MM.1S (cell line): ENCODE results near the gene SMU1.

Experiments
- EZH2phosphoT487 ChIP-seq: fragments of 300-600 bp; sonication (generic); IDR thresholded peaks from 2 replicates; pipeline ENCODE4 v1.6.1; 2018; ENCODE audit warnings: antibody characterized with exemption, low read length
- TF ChIP-seq, protein P1 (sequence below): fragments of 300-600 bp; sonication (generic); IDR thresholded peaks from 2 replicates; pipeline ENCODE4 v1.5.1; 2016; ENCODE audit warnings: antibody characterized with exemption, low read length, mixed read lengths

DNA sequence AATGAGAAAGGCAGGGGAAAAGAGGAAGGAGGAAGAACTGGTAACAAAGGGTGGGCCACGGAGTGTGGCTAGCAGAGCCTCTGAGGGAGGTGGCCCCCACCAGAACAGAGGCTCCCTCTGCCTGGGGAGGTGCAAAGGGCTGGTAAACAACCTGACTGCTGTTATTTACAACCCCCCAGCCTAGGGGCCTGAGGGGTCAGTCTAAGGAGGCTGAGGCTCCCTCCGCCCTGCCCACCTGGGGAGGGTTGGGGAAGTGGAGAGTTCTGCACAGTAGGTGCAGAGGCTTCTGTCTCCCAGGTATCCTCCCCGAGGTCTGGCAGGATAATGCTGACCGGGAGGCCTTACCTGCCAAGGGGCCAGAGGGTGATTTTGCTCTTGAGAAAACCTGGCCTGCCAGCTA lies 35.6 kb upstream of the SMU1 start:
- TF ChIP-seq, protein P1, sequence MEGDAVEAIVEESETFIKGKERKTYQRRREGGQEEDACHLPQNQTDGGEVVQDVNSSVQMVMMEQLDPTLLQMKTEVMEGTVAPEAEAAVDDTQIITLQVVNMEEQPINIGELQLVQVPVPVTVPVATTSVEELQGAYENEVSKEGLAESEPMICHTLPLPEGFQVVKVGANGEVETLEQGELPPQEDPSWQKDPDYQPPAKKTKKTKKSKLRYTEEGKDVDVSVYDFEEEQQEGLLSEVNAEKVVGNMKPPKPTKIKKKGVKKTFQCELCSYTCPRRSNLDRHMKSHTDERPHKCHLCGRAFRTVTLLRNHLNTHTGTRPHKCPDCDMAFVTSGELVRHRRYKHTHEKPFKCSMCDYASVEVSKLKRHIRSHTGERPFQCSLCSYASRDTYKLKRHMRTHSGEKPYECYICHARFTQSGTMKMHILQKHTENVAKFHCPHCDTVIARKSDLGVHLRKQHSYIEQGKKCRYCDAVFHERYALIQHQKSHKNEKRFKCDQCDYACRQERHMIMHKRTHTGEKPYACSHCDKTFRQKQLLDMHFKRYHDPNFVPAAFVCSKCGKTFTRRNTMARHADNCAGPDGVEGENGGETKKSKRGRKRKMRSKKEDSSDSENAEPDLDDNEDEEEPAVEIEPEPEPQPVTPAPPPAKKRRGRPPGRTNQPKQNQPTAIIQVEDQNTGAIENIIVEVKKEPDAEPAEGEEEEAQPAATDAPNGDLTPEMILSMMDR, result no peak
- no peak for TF ChIP-seq EZH2phosphoT487
